ENCODE results near the gene BCOR.
A peak's percentile ranks its signal among the peaks of the same experiment; 100 is the strongest.

BCOR gene

DNA sequence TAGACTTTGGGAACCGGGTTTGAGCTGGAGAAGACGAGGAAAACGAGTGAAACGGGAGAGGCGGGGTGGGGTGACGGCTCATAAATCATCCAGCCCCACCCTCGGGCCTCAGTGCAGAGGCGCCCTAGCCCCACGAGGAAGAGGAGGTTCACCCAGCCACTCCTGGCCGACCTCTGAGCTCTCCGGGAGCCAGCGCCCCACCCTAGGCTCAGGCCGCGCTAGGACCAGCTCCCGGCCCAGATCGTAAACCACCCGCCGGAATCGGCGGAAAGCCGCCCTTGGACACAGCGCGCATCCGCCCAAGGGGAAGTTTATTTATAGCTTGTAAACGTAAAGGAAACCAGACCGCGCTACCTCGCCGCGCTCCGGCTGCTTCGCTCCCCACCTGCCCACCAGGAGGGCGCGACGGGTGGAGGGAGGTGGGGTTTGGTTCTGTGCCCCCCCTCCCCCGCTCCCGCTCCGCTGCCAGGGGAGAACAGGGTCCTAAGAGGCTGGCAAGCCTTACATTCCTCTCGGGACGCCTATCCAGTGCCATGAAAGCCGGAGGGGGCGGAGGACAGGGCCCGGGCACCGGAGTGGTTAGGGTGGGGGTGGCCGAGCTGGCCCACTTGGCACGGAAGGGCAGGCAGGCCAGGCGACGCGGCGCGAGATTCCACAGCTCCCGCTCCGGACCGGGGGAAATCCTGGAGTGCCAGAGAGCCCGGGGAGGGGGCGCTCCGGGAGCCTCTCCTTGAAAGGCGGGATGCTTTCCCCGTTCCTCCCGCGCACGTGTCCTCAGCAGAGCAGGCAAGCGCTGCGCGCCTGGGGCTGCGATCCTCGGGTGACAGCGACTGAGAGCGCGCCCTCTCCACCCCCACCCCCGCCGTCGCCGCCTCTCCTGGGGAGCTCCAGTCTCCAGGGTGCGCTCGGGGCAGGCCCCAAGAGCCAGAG lies 84.2 kb downstream of the BCOR start:
- DNase-seq = peak; percentile 60

DNA sequence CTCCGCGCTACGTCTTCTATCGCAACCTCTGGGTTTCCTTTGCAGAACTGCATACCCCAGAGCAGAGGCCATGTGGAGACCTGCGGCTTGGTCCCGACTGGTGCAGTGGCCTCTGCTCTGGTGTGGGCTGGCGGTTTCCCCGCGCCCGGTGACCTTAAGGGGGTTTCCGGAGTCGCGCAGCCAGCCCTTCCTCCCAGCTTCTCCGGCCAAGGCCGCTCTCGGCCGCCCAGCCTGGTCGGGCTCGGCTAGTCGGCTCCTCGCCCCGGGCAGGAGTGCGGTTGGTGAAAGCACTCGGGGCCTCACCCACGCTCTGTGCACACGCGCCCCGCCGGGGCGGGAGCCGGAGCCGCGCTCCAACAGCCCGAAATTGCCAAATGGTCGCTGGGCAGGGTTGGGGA lies 84.9 kb downstream of the BCOR start:
- no peak for DNase-seq

- DNase-seq = no peak
These were observed 85.5 kb downstream of the BCOR start for GRCh38 chrX:40012039-40012867.

DNA sequence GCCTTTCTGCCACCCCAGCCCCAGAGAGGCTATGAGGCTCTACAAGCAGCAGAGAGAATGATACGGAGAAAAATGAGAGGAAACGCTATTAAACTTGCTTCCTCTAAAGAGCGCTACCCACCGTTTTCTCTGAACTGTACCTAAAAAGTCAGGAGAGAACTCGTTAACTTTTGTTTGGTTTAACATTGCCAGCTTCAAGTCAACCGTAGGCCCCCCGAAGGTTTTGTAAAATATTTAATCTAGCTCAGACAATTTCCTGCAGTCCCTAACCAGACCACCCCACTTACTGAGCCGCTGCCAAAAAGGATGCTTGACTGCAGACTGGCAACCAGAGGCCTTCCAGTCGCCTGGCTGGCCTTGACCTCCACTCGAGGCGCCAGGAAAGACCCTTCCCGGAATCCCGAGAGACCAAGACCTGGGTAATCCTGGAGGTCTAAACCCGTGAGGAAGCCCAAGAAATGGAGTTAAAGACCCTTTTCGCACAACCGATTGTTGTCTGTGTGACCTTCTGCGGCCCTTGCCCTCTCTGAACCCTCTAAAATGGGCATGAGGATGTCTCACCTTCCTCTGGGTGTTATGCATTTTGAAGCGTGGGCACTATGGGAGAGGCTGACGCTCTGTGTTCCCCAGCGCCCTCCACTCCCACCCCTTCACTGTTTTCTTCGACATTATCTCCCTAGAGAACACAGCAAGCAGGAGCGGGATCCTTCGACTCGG lies 86.3 kb downstream of the BCOR start:
- DNase-seq = no peak

- peak; percentile 61 for DNase-seq
These were observed 87.0 kb downstream of the BCOR start for GRCh38 chrX:40010550-40011321.

DNA sequence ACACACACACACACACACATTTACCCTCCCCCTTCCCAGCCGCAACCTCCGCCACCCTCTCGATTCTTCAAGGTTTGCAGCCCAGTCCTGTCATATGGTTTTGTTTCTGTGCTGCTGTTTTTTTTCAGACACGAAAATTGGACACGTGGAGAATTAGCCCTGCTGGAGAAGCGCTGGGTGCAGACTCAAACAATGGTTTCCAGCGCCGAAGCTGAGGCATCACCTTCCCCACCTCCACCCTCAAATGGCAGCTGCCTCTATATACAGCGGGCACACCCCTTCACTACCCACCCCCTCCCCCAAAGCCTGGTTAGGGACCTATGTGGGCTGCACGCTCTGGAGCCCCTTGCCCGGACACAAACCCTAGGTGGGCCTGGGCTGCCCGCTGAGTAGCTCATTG lies 87.9 kb downstream of the BCOR start:
- DNase-seq = no peak

- DNase-seq = no peak
These were observed 88.3 kb downstream of the BCOR start for GRCh38 chrX:40009462-40009851.

- no peak for DNase-seq
These were observed 88.8 kb downstream of the BCOR start for GRCh38 chrX:40008791-40009461.

DNA sequence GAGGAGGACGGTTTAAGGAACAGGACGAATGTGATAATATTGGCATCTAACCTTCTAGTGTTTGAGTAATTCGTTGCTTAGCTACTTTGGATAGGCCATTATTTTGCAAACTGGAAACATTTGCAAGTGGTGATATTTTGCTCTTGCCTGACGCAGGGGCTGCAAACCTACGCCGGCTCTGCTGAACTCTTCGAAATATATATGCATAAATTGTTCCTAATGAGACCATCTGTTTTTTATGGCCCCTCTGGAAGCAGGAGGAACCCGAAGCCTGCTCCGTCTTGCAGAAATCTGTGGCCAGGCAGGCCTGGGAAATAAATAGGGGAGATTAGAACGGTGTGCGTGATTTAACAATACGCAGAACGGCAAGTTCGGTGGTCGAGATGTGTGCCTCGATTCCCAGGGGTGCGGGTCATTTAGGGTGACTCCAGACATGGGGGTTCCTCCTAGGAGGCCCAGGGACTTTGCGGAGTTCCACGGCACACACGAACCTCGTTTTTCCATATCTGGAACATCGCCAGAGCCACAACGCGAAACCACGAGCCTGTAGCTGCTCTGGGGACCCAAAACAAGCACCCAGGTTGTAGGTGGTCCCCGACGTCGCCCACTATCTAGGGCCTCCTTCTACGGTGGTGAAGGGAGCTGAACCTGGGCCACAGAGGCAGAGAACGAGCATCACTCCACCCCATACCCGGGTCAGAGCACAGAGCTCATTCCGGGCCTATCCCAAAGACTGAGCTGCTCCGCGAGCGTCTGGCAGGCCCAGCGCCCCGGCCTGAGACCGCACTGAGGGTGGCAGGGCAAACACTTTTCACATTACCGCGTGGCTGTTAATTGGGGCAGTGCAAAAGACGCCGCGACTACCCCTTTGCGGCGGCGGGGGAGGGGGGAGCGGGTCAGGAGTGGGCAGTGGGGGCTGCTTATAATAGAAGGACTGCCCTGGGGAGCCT lies 89.7 kb downstream of the BCOR start:
- DNase-seq = no peak

GRCh38 chrX:40007131-40007755 lies 90.5 kb downstream of the BCOR start:
- no peak for DNase-seq

GRCh38 chrX:40006106-40007017 lies 91.4 kb downstream of the BCOR start:
- no peak for DNase-seq

- DNase-seq = no peak
These were observed 92.3 kb downstream of the BCOR start for GRCh38 chrX:40005292-40006011.

GRCh38 chrX:40004921-40005291 lies 92.9 kb downstream of the BCOR start:
- no peak for DNase-seq

DNA sequence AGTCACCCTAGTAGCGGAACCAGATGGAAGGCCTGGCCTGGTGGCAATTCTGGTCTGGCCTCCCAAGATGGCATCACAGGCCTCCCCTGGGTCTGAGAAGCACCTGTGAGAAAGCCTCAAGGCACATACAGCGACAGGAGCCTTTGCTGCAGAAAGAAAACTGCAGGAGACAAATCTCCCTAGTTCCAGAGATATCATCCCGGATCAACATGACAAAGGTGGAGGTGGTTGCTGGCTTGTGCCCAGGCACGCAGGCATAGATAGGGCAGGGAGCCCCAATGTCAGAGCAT lies 93.6 kb downstream of the BCOR start:
- DNase-seq = no peak

- no peak for DNase-seq
These were observed 94.1 kb downstream of the BCOR start for GRCh38 chrX:40003428-40004245.

DNA sequence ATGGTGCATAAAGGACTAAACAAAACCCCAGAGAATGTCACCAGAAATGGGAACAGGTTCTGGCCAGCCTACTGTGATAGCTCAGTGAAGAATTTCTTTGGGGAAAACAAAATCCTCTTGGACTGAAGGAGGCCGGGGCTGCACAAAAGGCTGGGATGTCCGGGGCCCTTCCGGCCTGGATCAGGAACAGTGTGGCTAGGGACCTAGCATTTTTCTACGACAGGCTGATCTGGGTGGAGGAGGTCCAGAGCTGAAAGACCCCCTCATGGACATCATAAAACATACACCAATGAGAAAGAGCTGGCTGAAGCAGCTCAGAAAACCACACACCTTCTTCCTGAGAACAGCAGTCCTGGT lies 94.7 kb downstream of the BCOR start:
- DNase-seq = no peak

All from GDM1 (cell line).